Right lobe of liver (tissue), 6 donors: ENCODE measurements around the gene HYOU1. TPM values are rescaled to one million over a fixed set of nuclear protein-coding genes. Genes with fewer than 3 reads are reported as not detected.
"Not testable (repeated sequence)": the region's sequence is repeated elsewhere in the genome, so short reads cannot be mapped to it uniquely, and the experiment has no call there.

ENCODE experiments used
- ATAC-seq, 4 donors: fragments of 200-7000 bp; cut with Tn5 transposase; one replicate each; pipeline ENCODE4 v1.9.1; 2020; ENCODE audit warnings: mild to moderate bottlenecking in 4 of 4, moderate library complexity in 4 of 4
- DNase-seq, 3 donors: peaks; one replicate each; pipeline ENCODE4 v3.0.0-alpha.2; 2020
- H3K27ac ChIP-seq, 3 donors: fragments of 200-600 bp; one replicate each; pipeline ENCODE4 v1.8.0; 2022
- H3K27me3 ChIP-seq, 2 donors: fragments of 200-600 bp; one replicate each; pipeline ENCODE4 v1.8.0; 2022
- H3K36me3 ChIP-seq, 4 donors: fragments of 200-600 bp; sonication (generic) in 1 of 4; one replicate each; pipeline versions ENCODE4 v1.5.1 to v1.8.0; 2017 to 2022; ENCODE audit warnings: control low read depth in 1 of 4
- H3K4me1 ChIP-seq, 4 donors: fragments of 200-600 bp; sonication (generic) in 1 of 4; one replicate each; pipeline versions ENCODE4 v1.5.1 to v1.8.0; 2017 to 2022; ENCODE audit warnings: control low read depth in 1 of 4
- H3K4me3 ChIP-seq, 3 donors: fragments of 200-600 bp; one replicate each; pipeline ENCODE4 v1.8.0; 2022
- H3K9me3 ChIP-seq, 4 donors: fragments of 200-600 bp; sonication (generic) in 1 of 4; one replicate each; pipeline versions ENCODE4 v1.5.1 to v1.8.0; 2017 to 2022; ENCODE audit warnings: control low read depth in 1 of 4
- POLR2A ChIP-seq: fragments of 450-650 bp; IDR thresholded peaks from one replicate; pipeline ENCODE4 v1.6.1; 2017; ENCODE audit warnings: antibody characterized with exemption, mild to moderate bottlenecking
- WGBS: methylation state at CpG from one replicate; pipeline ENCODE4 v1.1.6; 2018; ENCODE audit warnings: low coverage, low lambda C conversion rate; ENCODE audit not compliant: insufficient coverage; ENCODE audit errors: missing lambda C conversion rate; 5-methylcytosine and 5-hydroxymethylcytosine counted together
- intact Hi-C, 2 donors: fragments of 100-400 bp; cut with DNase I; formaldehyde crosslinking; loops; one replicate each; pipeline versions ENCODE4 v1.11.2 to v1.14.1; 2022
- total RNA-seq, 6 experiments: library from RNA; depleted of rRNA in 2 of 6; stranded (reverse); fragments of >200 nt in 2 of 6; fragmentation: NEBNext Ultra II Directional in 3 of 6; extraction: Animal tissue kit (Norgen Biotek cat#: 25700) in 3 of 6; gene quantifications; one replicate each; pipeline versions ENCODE4 v1.1.0 to v1.2.4, GENCODE V29; 2016 to 2023
- TF ChIP-seq, protein P1 (sequence below), 4 donors: fragments of 200-600 bp in 3 of 4; fragments of 450-650 bp in 1 of 4; IDR thresholded peaks; one replicate each; pipeline versions ENCODE4 v1.5.1 to v1.8.0; 2016 to 2022; ENCODE audit warnings: antibody characterized with exemption in 4 of 4, mild to moderate bottlenecking in 2 of 4
- donor health status: DM: no; HTN: yes; CAD: no.
- donor health status: DM: no; HTN: no; CAD: no.
- donor health status: DM: no; HTN: no; CAD: no.
- donor health status: DM: no; HTN: yes; CAD: no.
- donor health status: DM: no; HTN: yes; CAD: no.

Gene HYOU1
- total RNA-seq, 6 experiments from 2014 or later = 107 to 202 (median 171) TPM

- DNase-seq = no peak
- Histone ChIP-seq H3K4me3 (no peak overlapping the region), H3K27me3 (no peaks in the 10 kb centered on the region), H3K9me3 (no peaks in the 10 kb centered on the region), H3K4me1 (peaks cover 0 to 76% (median 31%) of the 10 kb centered on the region in 4 donors), H3K27ac (peak overlapping the region in 1 of 3 donors; percentile 62), H3K36me3 (peaks cover 0 to 32% (median 15%) of the 10 kb centered on the region in 4 donors)
- no peak for ATAC-seq
- intact Hi-C loops = no loop called here
- TF ChIP-seq, protein P1, sequence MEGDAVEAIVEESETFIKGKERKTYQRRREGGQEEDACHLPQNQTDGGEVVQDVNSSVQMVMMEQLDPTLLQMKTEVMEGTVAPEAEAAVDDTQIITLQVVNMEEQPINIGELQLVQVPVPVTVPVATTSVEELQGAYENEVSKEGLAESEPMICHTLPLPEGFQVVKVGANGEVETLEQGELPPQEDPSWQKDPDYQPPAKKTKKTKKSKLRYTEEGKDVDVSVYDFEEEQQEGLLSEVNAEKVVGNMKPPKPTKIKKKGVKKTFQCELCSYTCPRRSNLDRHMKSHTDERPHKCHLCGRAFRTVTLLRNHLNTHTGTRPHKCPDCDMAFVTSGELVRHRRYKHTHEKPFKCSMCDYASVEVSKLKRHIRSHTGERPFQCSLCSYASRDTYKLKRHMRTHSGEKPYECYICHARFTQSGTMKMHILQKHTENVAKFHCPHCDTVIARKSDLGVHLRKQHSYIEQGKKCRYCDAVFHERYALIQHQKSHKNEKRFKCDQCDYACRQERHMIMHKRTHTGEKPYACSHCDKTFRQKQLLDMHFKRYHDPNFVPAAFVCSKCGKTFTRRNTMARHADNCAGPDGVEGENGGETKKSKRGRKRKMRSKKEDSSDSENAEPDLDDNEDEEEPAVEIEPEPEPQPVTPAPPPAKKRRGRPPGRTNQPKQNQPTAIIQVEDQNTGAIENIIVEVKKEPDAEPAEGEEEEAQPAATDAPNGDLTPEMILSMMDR (IDR thresholded peaks at IDR 0.05) = no peak
- TF ChIP-seq POLR2A = no peak
Observed at GRCh38 chr11:119023741-119024140, 33.3 kb downstream of the HYOU1 start.

DNA sequence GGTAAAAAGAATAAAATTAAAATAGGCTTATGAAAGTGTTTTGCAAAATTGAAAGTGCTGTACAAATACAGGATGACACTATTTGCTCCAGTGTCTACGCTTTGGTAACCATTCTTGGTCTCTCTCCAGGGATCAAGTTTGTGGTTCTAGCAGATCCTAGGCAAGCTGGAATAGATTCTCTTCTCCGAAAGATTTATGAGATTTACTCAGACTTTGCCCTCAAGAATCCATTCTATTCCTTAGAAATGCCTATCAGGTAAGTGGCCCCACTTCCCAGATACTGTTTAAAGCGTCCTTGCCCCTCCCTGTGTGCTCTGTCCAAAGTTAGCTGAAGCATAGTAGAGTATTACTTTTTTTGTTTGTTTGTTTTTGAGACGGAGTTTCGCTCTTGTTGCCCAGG is 35.4 kb downstream of the HYOU1 start:
- H3K27me3 ChIP-seq = no peaks in the 10 kb centered on the region
- H3K4me3 ChIP-seq = no peak overlapping the region
- H3K27ac ChIP-seq = peak overlapping the region; percentile 16 to 61 (median 45)
- peaks cover 0 to 38% (median 10%) of the 10 kb centered on the region in 4 donors for H3K36me3 ChIP-seq
- H3K9me3 ChIP-seq = no peaks in the 10 kb centered on the region
- peaks cover 0 to 78% (median 35%) of the 10 kb centered on the region in 4 donors for H3K4me1 ChIP-seq
- no peak for TF ChIP-seq POLR2A
- TF ChIP-seq, protein P1 (IDR thresholded peaks at IDR 0.05) = no peak
- DNase-seq = no peak
- intact Hi-C loops = no loop called here
- 23% methylated on average over 4 of the region's 5 CpGs for WGBS
- ATAC-seq = no peak

GRCh38 chr11:119019996-119020395 is 37.0 kb downstream of the HYOU1 start:
- Histone ChIP-seq H3K27me3 (no peaks in the 10 kb centered on the region), H3K36me3 (peaks cover 0 to 45% (median 14%) of the 10 kb centered on the region in 4 donors), H3K27ac (peak overlapping the region in 1 of 3 donors; percentile 85), H3K4me3 (peak overlapping the region; percentile 77 to 90 (median 81)), H3K4me1 (peaks cover 0 to 68% (median 31%) of the 10 kb centered on the region in 4 donors), H3K9me3 (no peaks in the 10 kb centered on the region)
- 20% methylated on average over 2 of the region's 2 CpGs for WGBS
- intact Hi-C loops = no loop called here
- ATAC-seq = no peak
- no peak for DNase-seq
- TF ChIP-seq, protein P1 (IDR thresholded peaks at IDR 0.05) = no peak
- no peak for TF ChIP-seq POLR2A

GRCh38 chr11:119018074-119018938 is 38.7 kb downstream of the HYOU1 start, which contains the start of the genes RPS25 and TRAPPC4:
TSS of gene RPS25 (minus strand) at chr11:119018343. CDS start at chr11:119018284, 59 bp downstream.
TSS of gene TRAPPC4 (plus strand) at chr11:119018766. CDS start at chr11:119018796, 30 bp downstream.
- Histone ChIP-seq H3K36me3 (peaks cover 0 to 44% (median 14%) of the 10 kb centered on the region in 4 donors), H3K4me1 (peaks cover 0 to 51% (median 23%) of the 10 kb centered on the region in 4 donors), H3K27me3 (no peaks in the 10 kb centered on the region), H3K4me3 (peak within 1 kb of the TSS; percentile 77 to 90 (median 81)), H3K27ac (peak within 1 kb of the TSS; percentile 64 to 85 (median 85)), H3K9me3 (no peaks in the 10 kb centered on the region)
- under 1% methylated on average over 54 of the region's 63 CpGs for WGBS
- peak; percentile 63 for TF ChIP-seq POLR2A
- TF ChIP-seq, protein P1 (IDR thresholded peaks at IDR 0.05) = peak in 1 of 4 donors; percentile 16
- DNase-seq = peak; percentile 95 to 97 (median 96)
- ATAC-seq = peak; percentile 82 to 92 (median 86)
- intact Hi-C loops = no loop called here

DNA sequence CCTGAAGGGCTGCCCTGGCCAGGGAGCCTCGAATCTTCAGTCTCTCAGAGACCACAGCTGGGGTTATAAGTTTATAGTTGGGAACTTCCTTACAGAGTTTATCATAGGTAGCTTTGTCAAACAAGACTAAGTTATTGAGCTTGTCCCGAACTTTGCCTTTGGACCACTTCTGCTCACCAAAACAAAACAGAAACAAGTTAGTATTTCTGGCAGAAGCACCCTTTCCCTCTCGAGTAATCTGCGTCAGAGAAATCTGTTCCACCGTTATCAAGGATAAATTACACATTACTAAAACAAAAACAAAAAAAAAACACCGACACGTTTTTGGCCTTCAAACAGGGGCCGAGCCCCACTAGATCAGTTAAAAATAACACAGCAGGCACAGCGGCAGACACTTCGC is 39.6 kb downstream of the HYOU1 start:
- H3K27me3 ChIP-seq, ATAC-seq, H3K9me3 ChIP-seq, DNase-seq, intact Hi-C loops: not testable (repeated sequence)
- WGBS = 2% methylated on average over 10 of the region's 10 CpGs
- H3K27ac ChIP-seq = peak overlapping the region in 2 of 3 donors; percentile 85
- peaks cover 0 to 41% (median 17%) of the 10 kb centered on the region in 4 donors for H3K4me1 ChIP-seq
- H3K4me3 ChIP-seq = peak overlapping the region; percentile 77 to 90 (median 81)
- H3K36me3 ChIP-seq = peaks cover 0 to 43% (median 15%) of the 10 kb centered on the region in 4 donors
